Globus pallidus (tissue), 1 donor: ENCODE results near the gene TXLNB.
"Not testable (repeated sequence)": the region's sequence is repeated elsewhere in the genome, so short reads cannot be mapped to it uniquely, and the experiment has no call there.

ENCODE experiments used
- DNase-seq: peaks from one replicate; pipeline ENCODE4 v3.0.0-alpha.2; 2015; ENCODE audit warnings: low spot score

Gene TXLNB

DNA sequence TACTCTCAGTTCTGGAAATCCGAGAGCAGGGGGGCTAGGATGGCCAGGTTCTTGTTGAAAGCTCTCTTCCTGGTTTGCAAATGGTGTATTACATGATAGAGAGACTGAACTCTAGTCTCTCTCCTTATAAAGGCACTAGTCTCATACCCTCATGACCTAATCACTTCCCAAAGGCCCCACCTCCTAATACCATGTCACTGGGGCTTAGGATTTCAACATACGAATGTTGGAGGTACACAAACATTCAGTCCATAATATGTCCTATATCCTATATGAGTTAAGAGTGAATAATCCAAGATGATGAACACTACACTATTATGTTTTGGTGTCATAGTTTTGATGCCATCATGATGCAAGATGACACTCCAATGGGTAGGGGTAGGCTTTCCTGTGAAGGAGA, 20.0 kb upstream of the TXLNB start:
- no peak for DNase-seq

DNA sequence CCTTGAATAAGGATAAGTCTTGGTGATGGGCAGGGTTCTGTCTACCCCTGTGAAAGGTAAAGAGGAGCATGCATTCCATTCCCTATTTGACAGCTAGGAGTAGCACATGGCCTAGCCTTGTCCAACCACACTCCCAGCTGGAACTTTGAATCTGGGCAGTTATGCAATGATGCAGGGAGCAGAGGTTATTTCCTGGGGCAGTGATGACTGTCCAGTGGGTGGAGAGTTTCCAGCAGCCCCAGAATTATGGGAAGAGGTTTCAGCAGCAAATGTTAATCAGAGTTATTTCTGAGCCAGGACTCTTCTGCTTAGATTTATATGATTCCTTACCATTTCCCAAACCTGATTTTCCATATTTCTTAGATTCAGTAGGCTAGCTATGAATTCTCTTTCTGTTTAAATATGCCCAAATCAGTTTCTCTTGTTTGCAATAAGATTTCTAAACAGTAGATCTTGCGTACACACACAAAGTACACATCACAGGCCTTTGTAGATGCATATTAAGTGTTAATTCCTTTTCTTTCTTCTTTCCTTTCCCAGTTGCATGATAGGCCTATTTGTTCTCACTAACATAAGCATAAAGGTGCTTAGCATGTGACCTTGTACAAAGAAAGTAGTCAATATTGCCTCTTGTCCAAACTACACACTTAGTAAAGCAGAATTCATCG, 17.3 kb upstream of the TXLNB start:
- no peak for DNase-seq

DNA sequence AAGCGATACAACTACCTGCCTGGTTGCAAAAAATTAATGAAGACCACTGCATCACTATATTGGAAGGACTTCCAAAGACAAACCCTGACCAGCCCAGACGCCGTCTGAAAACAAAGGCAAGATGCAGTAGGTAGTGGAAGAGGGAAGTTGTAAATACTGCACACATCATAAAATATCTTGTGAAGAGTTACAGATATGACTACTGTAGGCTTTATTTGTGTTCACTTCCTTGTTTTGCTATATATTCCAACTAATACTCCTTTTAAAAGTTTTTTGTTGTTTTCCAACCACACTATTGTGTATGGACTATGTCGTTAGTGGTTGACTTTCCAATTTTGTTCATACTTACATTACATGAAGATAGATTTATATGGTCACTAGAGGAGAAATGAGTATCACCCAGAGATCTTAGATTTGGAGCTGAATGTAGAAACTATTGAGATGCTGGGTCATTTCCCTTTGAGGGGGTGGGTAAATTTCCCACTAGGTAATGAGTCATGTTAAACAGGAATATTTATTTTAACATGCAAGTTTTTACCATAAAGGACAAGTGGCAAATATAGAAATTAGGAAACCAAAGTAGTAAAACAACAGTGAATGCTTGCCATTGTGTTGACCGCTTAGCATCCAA, 16.6 kb upstream of the TXLNB start:
- DNase-seq, result no peak

DNA sequence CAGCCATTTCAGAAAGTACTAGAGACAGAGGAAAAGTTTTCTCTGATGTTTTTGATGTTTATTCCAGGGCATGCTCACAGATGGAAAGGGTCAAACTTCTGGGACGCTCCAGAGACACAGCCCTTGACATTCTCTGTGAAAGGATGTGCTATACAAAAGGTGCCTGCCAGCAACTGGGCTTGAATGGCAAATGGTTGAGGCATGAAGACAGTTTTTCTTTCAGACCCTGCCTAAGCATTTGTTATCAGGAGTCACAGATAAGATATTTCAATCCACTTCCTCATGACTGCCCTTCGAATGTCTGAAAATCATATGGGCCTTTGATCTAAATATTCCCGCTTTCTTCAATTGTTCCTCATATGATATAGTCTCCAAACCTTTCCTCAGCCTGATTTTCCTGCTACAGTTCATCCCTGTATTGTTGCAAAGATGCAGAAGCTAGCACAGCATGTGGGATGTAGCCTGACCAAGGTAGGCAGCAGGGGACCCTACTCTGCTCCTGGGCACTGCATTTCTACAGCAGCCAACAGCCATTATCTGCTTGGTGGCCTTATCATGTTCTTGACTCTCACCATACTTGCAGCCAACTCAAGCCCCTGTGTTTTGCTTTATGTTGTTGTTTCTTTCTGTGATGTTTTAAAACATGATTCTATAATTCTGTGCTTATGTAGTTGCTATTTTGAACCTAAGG, 14.6 kb upstream of the TXLNB start:
- DNase-seq, result no peak

DNA sequence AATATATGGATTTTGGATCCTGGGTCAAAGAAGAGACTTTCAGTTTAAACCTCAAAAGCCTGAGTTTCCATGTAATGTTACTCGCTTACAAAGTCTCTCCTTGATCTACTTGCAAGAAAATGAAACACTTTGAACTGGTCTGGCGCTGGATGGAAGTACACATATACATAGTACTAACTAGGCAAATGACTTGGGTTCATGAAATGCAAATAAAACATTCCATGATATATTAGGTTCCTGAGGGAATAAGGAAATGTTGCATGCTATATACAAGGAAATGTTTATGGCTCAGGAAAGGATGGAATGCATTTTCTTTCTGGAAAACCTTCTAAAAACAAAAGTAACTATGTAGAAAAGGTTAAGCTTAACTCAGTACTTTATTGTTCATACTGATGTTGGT, 11.4 kb upstream of the TXLNB start:
- no peak for DNase-seq

DNA sequence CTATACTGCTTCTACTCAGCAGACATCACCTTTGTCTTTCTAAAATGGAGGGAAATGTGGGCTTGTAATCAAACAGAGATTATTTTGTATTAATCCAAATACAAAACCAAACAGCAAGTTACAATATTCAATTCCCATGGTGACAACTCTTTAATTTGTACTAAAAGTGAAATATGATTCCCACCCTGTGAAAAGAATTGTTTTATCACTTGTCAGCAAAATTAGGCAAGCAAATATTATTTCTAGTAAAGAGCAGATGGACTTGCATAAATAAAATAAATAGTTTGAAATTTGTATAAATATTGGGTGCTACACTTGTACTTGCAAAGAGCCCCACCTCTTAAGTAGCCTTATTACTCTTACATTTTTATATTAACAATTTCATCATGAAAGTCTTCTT, 6.1 kb upstream of the TXLNB start:
- no peak for DNase-seq

DNA sequence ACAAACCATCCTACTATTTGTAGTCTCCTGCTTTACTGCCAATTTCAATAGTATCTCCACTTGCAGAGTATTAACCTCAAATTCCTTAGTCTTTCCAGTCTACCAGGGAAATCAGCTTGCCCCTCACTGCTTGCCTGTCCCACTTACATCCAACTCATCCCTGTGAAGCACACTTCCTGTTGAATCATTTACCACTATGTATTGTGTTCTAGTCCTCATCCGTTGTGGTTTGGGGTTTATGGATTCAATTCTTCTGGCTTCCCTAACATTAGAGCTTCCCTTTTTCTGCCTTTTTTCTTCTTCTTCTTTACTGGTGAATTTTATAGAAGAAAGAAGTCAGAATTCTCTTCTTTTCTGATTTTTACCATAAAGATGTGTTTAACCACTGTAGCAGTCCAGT, 5.1 kb upstream of the TXLNB start:
- no peak for DNase-seq

DNA sequence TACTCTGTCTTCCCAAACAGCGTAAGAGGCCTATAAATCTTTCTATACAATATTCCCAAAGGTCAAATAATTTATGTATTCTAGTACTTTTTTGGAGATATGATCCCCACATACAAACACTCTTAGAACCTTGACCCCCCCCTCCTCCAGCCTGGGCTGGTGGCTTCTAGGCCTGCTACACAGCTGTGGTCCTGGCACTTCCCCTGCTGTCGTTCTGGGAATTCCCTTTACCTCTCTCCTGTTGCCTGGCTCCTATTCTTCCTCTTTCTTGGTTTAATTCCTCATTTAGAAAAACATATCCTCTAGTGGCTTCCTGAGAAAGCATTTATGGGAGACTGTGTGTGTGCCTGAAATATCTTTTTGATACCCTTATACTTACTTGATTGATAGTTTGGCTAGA, 4.1 kb upstream of the TXLNB start:
- DNase-seq, result no peak

DNA sequence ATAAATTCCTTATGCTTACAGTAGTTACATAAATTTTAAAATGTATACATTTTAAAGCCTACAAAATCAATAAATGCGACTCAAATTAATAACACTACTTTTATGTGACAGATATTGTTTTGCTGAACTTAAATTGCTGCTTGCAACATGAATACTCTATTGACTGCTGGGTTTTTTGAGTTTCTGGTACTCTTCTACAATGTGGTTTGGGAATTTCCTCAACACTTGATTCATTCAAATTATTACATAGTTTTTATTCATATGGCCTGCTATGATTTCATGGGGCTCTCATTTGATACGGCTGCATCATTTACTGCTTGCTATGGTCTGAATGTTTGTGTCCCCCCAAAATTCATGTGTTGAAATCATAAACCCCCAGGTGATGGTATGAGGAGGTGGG, 2.3 kb upstream of the TXLNB start:
- no peak for DNase-seq

DNA sequence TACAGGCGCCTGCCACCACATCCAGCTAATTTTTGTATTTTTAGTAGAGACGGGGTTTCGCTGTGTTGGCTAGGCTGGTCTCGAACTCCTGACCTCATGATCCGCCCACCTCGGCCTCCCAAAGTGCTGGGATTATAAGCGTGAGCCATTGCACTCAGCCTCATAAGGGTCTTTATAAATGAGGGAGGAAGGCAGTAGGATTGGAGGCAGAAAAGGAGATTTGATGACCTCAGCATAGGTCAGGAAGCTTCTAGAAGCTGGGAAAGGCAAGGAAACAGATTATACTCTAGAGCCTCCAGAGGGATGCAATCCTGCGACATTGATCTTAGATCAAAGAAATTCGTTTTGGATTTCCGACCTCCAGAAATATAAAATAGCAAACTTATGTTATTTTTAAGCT, 1.4 kb upstream of the TXLNB start:
- not testable (repeated sequence) for DNase-seq

DNA sequence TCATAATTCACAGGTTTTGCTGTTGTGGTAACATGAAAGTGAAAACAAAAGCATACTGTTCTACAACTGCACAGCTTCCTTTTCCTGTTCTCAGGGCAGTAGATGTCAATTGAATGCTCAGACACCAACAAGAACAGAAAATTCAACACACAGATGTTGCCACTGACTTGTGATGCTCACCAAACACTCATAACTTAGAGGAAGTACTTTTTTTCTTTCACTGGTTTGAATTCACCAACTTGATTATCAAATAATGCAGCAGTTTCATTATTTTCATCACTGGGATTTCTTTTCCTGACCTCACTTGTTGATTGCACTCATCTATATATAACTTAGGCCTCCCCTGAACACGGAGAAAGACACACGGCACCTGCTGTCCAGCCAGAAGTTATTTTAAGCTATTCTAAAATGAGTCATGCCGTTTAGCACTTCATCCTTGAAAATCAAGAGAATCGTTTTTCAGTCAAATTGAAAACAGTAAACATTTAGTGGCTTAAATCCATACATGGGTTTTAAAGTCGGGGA, 949 bp downstream of the TXLNB start:
- DNase-seq, result peak; percentile 46

DNA sequence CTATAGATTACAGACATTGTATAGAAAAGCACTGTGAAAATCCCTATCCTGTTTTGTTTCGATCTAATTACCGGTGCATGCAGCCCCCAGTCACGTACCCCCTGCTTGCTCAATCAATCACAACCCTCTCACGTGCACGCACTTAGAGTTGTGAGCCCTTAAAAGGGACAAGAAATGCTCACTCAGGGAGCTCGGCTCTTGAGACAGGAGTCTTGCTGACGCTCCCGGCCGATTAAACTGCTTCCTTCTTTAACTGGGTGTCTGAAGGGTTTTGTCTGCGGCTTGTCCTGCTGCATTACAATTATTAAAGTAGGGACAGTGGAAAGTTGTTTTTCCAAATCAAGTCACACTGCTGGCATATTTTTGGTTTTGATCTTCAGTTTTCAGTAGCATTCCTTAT, 2.6 kb downstream of the TXLNB start:
- no peak for DNase-seq

DNA sequence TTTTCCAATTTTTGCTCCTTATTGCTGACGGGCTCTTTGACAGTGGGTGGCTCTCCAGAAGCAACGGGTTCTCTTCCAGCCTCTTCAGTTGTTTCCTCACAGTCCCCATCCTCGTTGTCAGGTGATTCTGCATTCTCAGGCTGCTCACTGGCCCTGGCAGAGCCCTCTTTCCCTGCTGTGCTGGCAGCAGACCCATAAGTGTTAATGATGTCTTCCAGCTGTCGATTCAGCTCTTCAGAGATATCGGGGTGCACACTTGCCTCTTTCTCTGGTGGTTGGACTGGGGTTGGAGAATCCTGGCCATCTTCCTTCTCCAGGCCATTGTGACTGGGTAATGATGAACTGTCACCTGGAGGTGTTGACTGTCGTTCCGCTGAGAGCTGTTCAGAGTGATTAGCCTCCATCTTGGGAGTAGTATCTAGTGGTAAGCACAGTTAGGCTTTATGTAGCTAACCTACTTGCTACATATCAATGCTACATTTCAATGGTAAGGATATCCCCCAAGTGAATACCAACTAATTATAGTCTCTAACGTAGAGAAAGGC, 3.2 kb downstream of the TXLNB start:
- no peak for DNase-seq

DNA sequence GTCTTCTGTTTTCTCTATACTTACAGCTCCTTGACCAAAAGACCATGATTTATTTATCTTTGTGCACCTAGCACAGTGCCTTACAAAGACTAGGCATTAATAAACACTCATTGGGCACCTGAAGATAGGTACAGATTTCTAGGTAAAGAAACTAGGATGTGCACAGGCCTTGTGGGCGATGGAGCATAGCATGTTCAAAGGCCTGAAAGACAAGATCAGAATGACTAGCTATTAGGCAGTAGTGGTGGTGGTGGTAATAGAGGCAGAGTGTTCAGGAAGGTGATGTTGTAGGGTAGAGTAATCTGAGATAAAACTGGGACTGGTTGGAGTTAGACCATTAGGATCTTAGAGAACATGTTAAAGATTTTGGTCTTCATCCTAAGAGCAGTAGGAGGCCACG, 3.9 kb downstream of the TXLNB start:
- no peak for DNase-seq

DNA sequence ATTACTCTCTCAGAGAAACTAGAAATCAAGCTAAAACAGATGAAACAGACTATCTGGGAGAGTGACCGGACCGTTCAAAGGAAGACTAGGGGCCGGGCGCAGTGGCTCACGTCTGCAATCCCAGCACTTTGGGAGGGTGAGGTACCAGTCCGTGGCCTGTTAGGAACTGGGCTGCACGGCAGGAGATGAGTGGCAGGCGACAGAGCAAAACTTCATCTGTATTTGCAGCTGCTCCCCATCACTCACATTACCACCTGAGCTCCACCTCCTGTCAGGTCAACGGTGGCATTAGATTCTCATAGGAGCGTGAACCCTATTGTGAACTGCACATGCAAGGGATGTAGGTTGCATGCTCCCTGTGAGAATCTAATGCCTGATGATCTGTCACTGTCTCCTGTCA, 5.4 kb downstream of the TXLNB start:
- DNase-seq, result not testable (repeated sequence)

DNA sequence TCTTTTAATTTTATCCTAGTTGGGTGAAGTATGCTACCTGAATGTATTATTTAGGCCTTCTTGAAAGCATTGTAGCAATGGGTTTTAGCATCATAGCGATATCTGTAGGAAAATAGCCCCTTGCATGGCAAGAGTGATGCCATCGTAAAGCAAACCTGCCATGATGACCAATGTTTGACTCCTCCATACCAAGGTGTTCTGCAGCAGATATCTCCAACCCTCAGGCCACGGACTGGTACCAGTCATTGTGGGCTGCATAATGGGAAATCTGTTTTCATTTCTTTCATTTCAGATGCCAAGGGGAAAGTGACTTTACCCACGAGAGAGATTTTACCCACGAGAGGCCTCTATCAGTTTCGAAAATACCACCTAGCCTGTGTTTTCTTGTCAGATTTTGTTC, 6.2 kb downstream of the TXLNB start:
- DNase-seq, result no peak

DNA sequence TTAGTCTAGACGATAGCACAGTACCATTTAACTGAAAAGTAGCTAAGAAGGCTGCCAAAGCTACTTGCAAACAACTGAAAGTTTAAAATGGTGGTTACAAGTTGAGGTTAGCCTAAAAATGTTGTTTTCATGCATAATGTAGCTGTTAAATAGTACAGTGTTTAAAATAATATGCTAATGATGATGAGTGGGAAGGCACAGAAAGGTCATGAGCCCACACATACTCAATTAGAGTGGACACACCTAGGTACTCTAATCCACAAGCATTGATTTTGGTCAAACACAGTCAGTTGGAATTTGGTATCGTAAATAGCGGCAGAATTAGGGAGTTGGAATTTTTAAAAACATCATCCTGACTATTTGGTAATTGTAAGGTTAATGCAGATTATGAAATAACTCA, 7.0 kb downstream of the TXLNB start:
- no peak for DNase-seq

DNA sequence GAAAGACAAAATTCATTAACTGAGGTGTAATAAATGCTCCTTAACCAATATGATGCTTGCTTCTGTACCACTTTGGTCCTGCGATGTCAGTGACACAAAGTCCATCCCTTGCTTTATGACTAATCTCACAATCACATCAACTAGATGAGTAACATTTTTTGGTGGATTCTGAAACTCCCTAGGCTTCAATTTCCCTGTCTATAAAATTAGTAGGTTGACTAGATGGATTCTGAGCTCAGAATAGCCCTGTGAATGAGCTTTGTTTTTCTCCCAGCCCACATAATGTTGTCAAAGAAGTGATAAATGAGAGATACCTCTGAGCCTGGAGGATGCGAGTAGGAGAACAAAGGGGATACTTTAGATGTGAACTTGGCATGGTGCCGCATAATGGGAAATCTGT, 9.1 kb downstream of the TXLNB start:
- DNase-seq, result no peak

DNA sequence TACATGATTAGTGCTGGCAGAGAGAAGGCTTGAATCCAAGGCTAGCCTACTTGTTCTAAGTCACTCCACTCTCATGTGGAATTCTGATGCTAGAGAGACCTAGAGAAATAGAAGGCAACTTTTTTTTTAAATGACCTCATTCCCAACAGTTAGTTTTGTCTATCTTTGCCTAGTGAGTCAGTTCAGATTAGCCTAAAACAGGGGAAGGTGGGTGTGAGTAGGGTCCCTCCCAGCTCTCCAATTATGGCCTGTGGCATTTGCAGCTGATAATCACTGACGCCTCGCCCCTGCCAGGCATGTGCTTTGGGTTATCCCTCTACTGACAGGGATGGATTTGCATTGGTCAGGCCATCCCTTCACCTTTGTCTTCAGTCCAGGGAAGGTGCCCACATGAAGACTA, 13.6 kb downstream of the TXLNB start:
- no peak for DNase-seq

DNA sequence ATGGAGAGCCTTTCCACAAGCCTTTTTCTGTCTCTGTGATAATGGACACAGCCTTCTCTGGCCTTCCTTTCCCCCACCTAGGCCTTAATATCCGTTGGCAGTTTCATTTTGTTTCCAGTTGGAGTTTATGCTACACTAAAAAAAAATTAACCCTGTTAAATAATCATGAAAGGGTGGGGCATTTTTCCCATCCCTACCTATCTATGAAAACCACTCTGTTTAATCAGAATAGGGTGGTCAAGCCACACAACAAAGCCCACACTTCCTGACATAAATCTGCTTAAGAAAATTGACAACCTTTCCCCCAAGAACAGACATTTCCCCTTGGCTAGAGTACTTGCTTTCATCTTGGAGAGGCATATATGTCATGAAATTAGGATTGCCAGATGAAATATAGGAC, 14.2 kb downstream of the TXLNB start:
- no peak for DNase-seq

DNA sequence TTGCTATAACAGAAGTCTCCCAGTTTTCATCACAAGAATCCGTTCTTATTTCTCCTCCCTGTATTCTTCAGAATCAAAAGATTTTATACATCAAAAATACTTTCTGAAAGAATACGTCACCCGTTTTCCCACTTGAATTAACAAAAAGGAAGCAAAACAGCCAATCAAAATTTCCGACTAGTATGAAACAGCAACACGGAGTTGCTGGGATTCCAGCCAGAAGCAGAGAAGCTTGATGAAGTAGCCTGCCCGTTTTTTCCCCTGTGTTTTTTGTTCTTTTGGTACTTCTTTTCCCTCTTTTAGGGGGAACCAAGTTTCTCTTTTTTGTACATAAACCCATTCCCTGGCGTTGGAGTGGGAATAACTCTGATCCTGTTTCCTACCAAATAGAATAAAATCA, 14.6 kb downstream of the TXLNB start:
- DNase-seq, result no peak

DNA sequence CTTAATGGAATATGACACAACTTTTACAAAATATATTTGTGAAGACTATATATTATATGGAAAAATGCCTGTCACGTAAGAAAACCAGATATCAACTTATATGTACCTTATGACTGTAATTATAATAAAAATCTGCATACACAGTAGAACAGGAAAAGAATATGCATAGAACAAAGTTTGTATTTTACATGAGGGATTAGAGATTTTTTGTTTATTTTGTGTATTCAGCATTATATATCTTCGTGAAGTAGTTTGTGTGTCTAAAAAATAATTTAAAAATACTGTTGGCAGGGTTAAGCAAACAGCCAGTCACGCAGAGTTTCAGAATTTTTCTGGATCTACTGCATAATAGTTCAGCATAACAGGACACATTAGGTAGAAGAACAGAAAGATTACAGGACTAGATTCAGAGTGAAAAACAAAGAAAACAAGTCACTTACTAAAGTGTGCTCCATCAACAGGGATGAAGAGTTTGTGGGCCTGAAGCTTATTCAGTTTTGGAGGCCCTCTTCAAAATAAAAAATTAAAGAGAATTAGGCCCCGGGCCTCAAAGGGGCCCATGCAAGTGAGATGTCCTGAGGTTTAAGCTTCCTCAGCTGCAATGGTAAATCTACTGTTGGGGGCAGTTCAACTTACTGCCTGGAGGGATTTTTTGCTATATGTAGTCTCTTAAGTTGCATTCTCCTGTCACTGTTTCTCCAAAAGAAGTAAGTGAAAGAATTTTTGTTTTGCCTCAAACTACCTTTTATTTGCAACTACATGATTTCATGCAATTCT, 16.3 kb downstream of the TXLNB start:
- no peak for DNase-seq
